Left ventricle myocardium inferior (tissue), 1 donor: ENCODE measurements around the gene MPPE1. TPM values are rescaled to one million over a fixed set of nuclear protein-coding genes. Genes with fewer than 3 reads are reported as not detected.

Experiments used
- DNase-seq: peaks from one replicate; pipeline ENCODE4 v3.0.0-alpha.2; 2020
- H3K27ac ChIP-seq: fragments of 200-600 bp; replicated peaks from 2 replicates; pipeline ENCODE4 v1.8.0; 2021
- H3K27me3 ChIP-seq: fragments of 200-600 bp; 2 replicates; pipeline ENCODE4 v1.8.0; 2021; ENCODE audit warnings: low read depth
- H3K36me3 ChIP-seq: fragments of 200-600 bp; 2 replicates; pipeline ENCODE4 v1.8.0; 2021
- H3K4me1 ChIP-seq: fragments of 200-600 bp; 2 replicates; pipeline ENCODE4 v1.8.0; 2021
- H3K4me3 ChIP-seq: fragments of 200-600 bp; 2 replicates; pipeline ENCODE4 v1.8.0; 2021; ENCODE audit warnings: mild to moderate bottlenecking, moderate library complexity
- H3K9me3 ChIP-seq: fragments of 200-600 bp; replicated peaks from 2 replicates; pipeline ENCODE4 v1.8.0; 2021
- intact Hi-C: fragments of 100-400 bp; cut with micrococcal nuclease; formaldehyde crosslinking; loops from one replicate; pipeline ENCODE4 v1.11.0; 2022
- total RNA-seq: library from RNA; stranded (reverse); fragmentation: NEBNext Ultra II Directional; extraction: Animal tissue kit (Norgen Biotek cat#: 25700); gene quantifications from one replicate; pipeline ENCODE4 v1.2.1, GENCODE V29; 2021
- TF ChIP-seq, protein P1 (sequence below): fragments of 200-600 bp; IDR thresholded peaks from 2 replicates; pipeline ENCODE4 v1.8.0; 2021; ENCODE audit warnings: antibody characterized with exemption, mild to moderate bottlenecking, borderline replicate concordance
- donor health status: DM: no; HTN: yes; CAD: no; lungs with severe emphysema.

Gene MPPE1
- total RNA-seq, 1 donor from 2014 or later, result 35.2 TPM

- H3K4me1 ChIP-seq, result no peaks in the 10 kb centered on the region
- H3K9me3 ChIP-seq, result no peaks in the 10 kb centered on the region
- TF ChIP-seq, protein P1, sequence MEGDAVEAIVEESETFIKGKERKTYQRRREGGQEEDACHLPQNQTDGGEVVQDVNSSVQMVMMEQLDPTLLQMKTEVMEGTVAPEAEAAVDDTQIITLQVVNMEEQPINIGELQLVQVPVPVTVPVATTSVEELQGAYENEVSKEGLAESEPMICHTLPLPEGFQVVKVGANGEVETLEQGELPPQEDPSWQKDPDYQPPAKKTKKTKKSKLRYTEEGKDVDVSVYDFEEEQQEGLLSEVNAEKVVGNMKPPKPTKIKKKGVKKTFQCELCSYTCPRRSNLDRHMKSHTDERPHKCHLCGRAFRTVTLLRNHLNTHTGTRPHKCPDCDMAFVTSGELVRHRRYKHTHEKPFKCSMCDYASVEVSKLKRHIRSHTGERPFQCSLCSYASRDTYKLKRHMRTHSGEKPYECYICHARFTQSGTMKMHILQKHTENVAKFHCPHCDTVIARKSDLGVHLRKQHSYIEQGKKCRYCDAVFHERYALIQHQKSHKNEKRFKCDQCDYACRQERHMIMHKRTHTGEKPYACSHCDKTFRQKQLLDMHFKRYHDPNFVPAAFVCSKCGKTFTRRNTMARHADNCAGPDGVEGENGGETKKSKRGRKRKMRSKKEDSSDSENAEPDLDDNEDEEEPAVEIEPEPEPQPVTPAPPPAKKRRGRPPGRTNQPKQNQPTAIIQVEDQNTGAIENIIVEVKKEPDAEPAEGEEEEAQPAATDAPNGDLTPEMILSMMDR, result no peak
- no peak for DNase-seq
- H3K36me3 ChIP-seq, result peaks cover 71% of the 10 kb centered on the region
- H3K4me3 ChIP-seq, result no peak overlapping the region
- intact Hi-C loops, result no loop called here
- no peaks in the 10 kb centered on the region for H3K27me3 ChIP-seq
- no peak overlapping the region for H3K27ac ChIP-seq
Measured at GRCh38 chr18:11884396-11885030, 23.6 kb downstream of the MPPE1 start.

DNA sequence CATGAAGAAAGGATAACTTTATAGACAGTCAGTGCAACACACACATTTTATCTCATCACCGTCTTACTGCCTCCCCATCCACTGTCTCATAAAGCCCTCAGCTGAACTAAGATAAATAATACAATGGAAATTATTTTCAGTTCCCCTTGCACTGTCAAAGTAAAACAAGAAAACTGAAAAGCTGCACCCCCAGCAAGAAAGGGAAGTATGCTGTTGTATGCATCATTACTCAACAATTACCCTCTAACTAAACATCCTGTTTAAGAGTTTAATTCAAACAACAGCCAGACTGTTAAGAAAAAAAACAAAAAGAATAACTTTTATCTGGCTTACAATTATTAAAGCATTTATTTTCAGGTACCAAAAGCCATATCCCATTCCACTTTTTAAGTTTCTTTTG is 25.0 kb downstream of the MPPE1 start:
- TF ChIP-seq, protein P1, result no peak
- no peak overlapping the region for H3K27ac ChIP-seq
- intact Hi-C loops, result no loop called here
- H3K27me3 ChIP-seq, result no peaks in the 10 kb centered on the region
- H3K4me1 ChIP-seq, result no peaks in the 10 kb centered on the region
- H3K36me3 ChIP-seq, result peaks cover 57% of the 10 kb centered on the region
- no peak for DNase-seq
- no peak overlapping the region for H3K4me3 ChIP-seq
- H3K9me3 ChIP-seq, result no peaks in the 10 kb centered on the region

DNA sequence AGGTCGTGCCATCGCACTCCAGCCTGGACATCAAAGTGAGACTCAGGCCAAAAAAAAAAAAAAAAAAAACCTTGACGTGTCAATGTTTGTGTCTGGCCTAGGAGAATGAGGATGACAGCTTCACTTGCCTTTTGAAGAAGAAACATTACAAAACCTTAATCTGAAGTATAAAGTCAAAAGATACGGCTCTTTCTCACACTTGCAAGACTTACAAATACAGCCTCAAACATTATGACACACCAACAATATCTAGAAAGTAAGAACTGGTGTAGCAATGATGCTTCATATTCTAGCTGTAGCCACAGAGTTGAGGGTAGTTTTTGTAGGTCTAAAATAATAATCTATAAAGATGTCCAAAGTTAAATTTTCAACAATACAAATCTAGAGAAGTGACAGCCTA is 25.5 kb downstream of the MPPE1 start:
- no peaks in the 10 kb centered on the region for H3K4me1 ChIP-seq
- intact Hi-C loops, result no loop called here

DNA sequence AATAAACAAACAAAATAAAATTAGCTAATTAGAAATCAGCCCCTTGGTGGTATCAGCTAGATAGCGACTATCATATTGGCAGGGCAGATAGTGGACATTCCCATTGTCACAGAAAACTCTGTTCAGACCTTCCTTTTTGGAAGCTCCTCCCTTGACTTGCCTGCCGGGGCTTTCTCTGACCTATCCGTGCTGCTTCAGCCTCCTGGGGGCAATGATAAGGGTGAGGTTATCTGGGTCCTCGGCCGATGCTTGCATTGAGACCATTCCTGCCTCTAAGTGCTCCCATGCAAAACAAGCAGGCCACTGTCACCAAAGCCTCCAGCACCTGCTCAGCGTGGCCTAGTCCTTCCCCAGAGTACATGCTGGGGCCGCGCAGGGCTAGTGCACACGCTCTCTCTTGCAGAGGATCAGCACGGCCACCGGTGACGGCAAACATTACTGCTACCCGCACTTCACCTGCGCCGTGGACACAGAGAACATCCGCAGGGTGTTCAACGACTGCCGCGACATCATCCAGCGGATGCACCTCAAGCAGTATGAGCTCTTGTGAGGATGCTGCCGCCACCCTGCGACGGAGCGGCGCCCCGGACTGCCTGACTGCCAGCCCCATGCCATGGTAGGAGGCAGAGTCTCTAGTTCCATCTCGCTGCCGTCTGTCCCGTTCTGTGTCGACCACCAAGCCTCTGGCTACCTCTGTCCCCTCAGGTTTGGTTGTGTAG is 27.4 kb downstream of the MPPE1 start:
- Histone ChIP-seq H3K4me1 (no peaks in the 10 kb centered on the region), H3K27me3 (no peaks in the 10 kb centered on the region), H3K4me3 (no peak overlapping the region), H3K27ac (no peak overlapping the region), H3K9me3 (no peaks in the 10 kb centered on the region), H3K36me3 (peaks cover 33% of the 10 kb centered on the region)
- intact Hi-C loops, result no loop called here
- no peak for DNase-seq
- TF ChIP-seq, protein P1, result no peak

More for the DNA sequence above, 25.5 kb downstream of the MPPE1 start:
- Histone ChIP-seq H3K9me3 (no peaks in the 10 kb centered on the region), H3K4me3 (no peak overlapping the region), H3K36me3 (peaks cover 52% of the 10 kb centered on the region), H3K27me3 (no peaks in the 10 kb centered on the region), H3K27ac (no peak overlapping the region)
- TF ChIP-seq, protein P1, result no peak
- no peak for DNase-seq

- intact Hi-C loops, result loop anchor here (10.0 kb wide), 1 partner anchor 143 kb away; no protein-coding TSS in a partner anchor
- H3K27me3 ChIP-seq, result no peaks in the 10 kb centered on the region
- no peaks in the 10 kb centered on the region for H3K4me1 ChIP-seq
- no peak for DNase-seq
- H3K4me3 ChIP-seq, result no peak overlapping the region
- peaks cover 9% of the 10 kb centered on the region for H3K36me3 ChIP-seq
- TF ChIP-seq, protein P1, result no peak
- no peak overlapping the region for H3K27ac ChIP-seq
- H3K9me3 ChIP-seq, result peaks cover 5% of the 10 kb centered on the region
Measured at GRCh38 chr18:11877497-11878135, 30.5 kb downstream of the MPPE1 start.
